Stimulated activated CD8-positive, alpha-beta memory T cell treated with anti-CD3 and anti-CD28 coated beads, Interleukin-4, amount 100 ng/mL, for 24 hours (primary cell): Measurements from ENCODE around the gene BNC2.
"Not testable (repeated sequence)": the region's sequence is repeated elsewhere in the genome, so short reads cannot be mapped to it uniquely, and the experiment has no call there.

Experiments
- DNase-seq: peaks from one replicate; pipeline ENCODE4 v3.0.0-alpha.2; 2020; ENCODE audit warnings: low read depth

The BNC2 gene

DNA sequence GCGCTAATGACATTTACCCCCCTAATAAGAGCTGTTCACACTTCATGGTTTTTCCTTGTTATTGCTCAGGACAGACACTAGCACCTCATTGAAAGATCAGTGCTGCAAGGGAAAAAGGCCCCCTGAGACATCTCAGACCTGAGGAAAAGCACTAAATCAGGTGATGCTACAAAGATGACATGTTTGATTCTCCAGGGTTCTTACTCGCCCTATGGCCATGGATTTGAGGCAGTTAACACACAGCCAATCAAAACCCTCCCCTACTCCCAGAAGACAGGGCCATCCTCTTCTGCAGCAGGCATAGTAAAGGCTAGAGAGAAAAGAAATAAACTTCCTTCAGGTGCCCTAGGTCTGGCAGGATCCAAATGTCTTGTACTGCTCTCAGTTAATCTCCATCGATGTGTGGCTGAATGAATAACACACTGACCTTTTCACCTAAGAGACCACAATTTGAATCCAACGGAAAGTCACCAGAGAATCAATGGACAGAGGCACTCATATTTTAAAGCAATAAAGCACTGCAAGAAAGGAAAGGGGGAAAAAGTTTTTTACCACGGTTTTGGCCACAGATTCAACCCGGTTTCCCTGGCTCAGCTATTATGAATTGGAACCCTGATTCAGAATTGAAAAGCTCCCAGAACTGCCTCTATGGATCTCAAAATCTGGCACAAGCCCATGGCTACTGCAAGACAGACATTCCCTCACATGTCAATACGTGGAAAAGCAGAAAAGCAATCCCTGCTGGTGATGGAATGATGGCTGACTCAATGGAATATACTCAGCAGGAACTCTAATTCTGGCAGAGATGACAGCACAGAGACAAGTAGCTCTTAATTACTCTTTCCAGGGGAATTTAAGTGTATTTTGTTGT lies 329.5 kb downstream of the BNC2 start:
- no peak for DNase-seq

DNA sequence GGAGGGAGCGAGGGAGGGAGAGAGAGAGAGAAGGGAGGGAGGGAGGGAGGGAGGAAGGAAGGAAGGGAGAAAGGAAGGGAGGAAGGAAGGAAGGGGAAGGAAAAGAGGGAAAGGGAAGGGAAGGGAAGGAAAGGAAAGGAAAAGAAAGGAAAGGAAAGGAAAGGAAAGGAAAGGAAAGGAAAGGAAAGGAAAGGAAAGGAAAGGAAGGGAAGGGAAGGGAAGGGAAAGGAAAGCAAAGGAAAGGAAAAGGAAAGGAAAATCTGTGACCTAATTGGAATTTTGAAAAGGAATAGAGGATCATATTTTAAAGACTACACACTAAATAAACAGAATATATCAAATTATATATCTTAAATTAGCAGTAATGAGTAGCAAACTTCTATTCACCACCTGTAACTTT lies 330.8 kb downstream of the BNC2 start:
- not testable (repeated sequence) for DNase-seq

DNA sequence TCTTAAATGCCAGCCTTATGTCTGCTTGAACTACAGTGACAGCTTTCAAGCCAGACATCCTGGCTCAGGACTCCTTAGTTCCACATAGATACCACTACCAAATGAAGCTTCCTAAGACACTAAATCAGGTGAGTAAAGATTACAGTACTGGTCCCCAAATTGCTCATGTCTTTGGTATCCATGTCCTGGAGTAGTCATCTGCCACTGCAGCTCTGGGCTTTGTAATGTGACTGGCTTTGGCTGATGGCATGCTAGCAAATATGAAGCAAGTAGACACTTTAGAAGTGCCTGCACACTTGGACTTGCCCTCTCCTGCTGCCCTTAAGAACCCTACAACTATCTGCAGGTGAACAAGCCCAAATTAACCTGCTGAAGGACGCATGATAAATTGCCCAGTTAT lies 334.9 kb downstream of the BNC2 start:
- DNase-seq: no peak

DNA sequence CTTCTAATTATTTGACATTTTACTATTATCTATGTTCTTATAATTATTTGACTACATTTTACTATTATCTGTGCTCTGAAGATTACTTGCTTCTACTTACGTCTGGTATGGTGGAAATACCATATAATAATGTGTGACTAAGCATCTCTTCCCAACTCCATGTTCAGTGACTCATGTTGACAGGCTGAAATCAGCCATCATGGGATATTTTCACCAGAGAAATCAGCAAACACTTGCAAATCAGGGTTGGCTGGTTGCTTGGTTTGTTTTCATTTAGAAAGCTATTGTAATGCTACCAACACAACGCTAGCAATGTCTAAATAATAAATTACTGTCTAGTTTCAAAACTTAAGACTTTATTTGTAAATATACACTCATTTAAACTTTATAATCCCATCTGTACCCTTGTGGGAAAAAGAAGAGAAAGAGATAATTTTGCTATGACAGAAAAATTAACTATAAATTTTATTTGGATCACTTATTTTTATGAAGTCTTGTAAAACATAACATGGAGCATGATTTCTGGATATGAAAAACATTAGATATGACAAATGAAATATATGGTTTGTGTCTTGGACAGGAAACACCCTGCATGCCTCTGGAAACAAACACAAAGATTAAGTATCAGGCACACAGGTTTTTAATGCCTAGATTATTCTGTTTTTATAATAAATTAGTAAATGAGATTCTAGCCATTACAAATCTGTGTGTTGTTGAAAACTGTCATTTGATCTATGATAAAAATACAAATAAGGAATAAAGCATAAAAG lies 337.6 kb downstream of the BNC2 start:
- DNase-seq: no peak

DNA sequence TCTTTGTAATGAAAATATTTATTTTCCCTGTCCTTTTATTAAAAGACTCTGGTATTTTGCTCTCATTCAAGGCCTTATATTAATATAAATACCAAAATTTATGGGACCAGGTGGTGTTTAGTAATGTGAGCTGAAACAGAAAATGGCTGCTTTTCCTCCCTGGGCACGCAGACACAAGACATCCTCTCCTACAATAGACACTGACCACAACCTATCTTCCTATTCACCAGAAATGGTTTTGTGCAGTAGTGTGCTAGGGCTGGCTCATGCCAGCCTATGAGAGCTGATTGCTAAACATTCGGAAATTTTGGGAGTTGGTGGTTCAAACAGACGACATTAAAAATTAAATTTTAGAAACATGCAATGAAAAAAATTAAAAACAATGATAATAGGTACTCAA lies 338.2 kb downstream of the BNC2 start:
- no peak for DNase-seq

DNA sequence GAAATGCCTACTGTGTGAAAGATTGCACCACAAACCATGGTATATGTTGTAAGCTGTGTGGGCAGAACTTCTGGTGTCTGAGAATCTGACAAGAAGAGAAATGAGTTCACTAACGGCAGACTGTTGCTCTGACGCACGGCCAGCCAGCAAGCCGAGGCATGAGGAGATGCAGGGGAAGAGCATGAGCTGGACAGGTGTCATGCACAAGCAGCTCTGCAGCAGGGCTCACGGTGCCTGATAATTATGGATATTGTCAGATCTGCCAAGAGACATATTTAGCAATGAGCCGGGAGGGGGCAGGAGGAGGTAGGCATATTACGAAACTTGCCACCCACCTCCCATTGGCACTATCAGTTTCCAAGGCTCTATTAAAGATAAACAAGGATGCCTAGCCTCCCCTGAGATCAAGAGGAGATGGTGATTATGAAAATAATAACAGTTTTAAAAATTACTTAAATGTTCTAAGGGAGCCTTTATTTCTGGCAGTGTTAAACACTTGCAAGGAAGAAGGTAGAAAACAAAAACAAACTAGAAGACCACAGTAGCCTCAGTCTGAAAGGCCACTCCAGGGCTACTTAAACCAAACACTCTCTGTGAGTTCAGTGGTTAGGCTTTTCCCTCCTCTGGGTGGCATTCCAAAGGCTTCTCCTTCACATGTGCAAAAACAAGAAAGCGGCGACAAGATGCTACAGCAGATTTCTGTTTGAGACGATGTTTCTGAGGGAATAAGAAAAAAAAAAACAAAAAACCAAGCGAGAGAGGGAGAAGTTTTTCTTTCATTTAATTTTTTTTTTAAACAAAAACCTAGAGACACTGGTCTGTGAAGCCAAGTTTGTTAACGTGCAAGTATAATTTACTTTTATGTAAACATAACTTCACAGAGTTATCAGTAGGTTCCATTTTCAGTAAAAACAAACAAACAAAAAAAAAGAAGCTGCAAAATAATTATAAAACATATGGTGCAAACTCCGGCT lies 339.5 kb downstream of the BNC2 start:
- DNase-seq: no peak

DNA sequence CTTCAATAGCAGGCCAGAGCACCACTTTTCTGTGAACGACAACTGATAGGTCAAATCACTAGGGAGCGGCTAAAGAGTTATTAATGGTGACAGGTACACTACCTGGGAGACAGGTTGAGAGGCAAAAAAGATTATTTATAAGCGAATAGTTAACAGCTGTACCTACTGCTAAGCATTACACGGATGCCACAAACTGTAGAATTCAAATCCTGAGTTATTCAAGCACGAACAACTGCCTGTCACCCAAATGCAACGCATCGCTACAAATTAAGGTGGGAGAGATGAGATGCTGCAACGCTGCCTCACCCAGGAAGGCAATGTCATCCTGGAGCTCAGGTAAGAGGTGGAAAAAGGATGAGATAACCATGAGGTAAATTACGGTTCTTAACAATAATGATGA lies 342.9 kb downstream of the BNC2 start:
- no peak for DNase-seq

DNA sequence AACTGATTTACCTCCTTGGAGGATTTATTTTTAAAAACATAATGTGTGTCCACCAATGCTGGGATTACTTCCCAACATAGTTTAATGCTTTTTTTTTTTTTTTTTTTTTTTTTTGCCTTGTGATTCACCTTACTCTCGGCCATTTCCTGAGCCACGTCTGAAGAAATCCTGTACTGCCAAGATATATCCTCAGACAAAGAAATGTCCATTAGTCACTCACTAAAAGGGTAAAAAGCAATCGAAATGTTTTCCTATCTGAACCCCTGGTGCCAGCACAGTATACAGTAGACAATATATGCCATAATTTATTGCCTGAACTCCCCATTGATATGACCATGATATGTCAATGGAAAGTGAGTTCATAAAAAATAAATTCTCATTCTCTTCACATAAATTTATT lies 344.1 kb downstream of the BNC2 start:
- no peak for DNase-seq

DNA sequence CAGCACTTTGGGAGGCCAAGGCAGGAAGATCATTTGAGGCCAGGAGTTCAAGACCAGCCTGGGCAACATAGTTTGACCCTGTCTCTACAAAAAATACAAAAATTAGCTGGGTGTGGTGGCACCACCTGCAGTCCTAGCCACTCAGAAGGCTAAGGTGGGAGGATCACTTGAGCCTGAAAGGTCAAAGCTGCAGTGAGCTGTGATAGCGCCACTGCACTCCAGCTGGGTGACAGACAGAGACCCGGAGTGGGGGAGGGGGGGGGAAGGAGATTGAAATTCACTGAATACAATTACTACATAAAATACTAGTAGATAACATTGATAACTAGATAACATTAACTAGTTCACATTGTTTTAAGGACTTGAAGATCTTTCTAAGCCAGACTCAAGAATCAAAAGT lies 345.6 kb downstream of the BNC2 start:
- DNase-seq: no peak

DNA sequence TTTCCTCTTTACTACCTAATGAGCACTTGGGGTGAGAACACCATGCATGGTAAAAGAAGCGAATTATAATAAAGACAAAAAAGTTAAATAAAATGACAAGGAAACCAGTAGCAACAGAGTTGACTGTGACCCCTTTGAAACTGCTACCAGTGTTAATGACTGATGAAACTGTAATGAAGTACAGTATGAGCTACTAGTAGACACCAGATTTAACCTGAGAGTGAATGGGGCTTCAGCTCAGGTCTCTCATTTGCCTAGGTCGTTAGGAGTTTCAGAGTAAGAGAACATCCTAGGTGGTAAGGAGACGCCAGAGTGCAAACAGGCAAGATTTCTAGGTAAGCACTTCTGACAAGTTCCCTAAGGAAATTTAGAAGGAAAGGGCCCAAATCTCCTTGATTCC lies 346.4 kb downstream of the BNC2 start:
- DNase-seq: no peak

DNA sequence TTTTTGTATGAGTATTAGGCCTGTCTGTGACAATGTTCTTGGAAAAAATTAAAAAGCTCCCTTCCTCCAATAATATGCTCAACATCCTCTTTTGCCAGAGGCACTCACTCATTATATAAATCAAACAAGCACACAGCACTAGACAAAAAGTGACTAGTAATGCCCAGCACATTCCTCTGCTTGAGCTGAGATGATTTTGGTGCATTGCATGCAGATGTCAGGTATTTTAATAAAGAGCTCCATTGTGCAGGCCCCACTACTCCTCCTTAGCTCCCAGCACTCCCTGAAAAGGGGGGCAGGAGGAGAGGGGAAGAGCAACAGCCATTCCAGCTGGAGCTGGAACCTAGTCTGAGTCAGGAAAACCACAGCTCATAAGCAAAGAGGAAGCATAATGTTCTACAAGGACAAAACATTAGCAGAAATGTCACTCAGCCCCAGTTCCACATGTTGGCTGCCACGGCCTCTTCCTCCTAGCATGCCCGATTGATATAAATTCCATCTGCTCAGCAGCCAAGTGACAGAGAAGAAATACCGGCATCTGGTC lies 348.5 kb downstream of the BNC2 start:
- no peak for DNase-seq

DNA sequence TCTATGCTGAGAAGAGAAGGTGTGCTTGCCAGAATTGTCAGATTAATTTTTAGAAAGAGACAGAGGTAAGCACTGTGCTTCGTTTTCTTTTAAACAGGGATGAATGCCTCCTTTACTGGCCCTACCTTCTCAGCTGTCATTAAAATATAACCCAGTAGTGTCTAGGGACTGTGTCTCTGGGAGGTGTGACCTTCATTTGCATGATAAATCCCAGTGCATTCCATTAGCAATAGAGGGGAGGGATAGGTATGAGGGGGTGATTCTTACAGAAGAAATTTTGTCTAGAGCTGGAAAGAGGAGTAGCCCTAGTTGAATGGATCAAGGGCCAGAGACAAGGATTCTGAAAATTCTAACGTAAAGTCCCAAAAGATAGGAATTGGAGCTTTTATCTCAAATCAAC lies 351.5 kb downstream of the BNC2 start:
- no peak for DNase-seq

DNA sequence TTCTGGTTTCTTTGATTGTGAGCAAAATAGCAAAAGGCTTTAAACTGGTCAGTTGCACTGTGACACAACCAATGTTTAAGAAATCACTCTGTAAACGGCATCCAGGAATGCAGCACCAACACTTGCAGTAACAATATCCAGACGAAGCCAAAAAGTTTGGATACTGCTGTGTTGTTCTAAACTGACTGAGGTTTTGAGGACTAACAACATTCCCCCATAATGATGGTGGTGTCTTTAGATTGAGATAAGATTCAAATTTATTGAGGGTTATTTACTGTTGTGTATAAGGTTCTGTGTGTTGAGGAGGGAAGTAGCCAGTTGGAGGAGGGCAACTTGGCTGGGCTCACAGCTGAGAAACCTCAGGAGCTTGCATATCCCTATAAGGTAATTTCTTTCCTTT lies 353.6 kb downstream of the BNC2 start:
- DNase-seq: no peak

DNA sequence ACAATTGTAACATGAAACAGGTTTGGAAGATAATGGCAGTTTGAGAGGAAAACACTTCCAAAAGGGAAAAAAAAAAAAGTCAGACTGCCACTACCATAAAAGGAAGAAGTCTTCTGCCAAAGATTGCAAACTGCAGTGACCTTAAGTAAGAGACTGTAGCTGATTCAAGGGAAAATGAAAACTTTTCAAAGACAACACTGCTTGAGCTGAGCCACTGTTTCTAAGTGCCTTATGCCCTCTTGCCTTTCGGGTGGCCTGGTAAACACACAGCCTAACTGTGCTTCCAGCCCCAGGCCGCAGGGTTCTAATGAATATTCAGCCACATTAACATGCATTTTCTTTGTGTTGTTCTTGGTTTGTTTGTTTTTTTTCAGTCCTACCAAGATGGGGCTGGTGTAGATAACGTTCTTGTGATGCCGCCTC lies 354.6 kb downstream of the BNC2 start:
- DNase-seq: no peak

DNA sequence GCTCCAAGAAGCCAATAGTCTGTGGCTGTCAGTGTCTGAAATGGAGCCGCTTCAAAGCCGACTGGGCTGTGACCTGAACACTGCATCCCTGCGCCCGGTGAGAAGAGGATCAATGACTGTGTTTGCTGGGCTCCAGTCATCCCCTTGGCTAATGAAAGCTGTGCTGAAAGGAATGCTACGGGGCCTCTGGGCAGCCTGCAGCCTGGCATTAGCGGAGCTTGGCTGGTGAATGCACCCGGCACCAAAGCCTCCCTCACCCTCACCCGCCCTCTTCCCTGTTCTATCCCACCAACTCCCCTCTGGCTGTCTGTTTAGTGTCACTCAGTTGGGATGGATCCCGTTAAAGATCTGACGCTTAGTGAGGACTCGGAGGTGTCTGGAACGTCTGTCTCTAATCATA lies 355.3 kb downstream of the BNC2 start:
- DNase-seq: no peak

DNA sequence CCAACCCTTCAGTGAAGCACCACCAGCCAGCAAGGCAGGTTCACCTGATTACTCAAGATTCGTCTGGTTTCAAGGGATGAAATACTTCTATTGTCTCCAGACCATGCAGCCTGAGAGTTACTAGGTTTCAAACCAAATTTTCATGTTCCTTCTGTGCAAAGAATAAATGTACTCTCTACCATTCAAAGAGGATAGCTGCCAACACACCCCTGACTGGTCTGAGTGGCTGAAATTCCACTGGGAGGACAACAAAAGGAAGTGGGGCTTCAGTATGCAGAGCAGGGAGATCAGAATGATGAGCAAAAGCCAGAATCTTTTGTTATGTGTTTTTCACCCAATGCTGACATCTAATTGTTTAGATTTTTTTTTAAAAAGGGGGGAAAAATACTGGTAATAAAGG lies 356.3 kb downstream of the BNC2 start:
- DNase-seq: no peak

DNA sequence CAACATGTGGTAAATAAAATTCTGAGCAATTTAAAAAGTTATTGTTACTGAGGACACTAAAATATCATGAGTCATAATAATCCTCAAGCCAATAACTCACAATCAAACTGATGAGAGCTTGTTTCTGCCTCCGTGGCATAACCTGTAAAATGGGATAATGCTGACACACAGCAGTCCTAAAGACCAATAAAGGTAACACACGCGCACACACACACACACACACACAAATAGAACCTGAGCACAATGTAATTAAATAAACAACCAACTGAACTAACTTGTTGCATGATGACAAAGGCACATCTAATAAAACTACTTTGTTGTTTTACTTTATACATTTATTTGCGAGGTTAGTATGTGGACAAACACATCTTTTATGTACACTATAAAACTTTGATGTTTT lies 358.2 kb downstream of the BNC2 start:
- DNase-seq: no peak

DNA sequence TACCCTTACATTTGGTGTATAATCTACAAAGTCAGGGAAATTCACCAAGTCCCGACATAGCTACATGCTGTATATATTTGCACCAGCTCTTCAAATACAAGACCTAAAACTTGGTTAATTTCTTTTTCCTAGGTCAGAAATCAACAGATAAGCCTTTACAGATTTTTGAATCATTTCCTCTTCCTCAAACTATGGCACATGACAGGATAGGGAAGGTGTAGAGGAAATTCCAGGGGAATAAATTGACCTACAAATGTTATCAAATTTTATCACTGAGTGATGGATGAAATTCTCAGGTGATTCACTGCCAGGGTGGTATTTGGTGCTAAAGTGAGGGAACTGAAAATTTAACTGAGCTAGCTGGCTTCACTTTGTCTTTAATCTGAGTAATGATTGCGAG lies 360.0 kb downstream of the BNC2 start:
- no peak for DNase-seq

DNA sequence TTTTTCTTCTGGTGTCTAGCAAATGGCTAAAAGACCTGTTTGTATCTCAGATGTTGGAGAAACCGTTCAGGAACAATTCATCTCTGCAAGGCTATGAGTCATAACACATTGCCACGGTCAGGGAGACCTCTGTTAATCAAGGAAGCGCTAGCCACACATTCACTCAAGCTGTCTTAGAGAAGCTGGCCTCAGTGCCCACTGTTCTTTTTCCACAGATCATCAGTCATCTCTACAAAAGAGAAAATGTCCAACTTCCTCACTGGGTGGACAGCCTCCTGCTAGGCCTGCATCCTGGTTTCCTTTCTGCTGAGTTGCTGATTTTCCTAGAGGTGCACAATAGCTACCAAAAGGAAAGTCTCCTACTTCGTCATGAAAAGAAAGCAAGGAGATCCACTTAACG lies 360.5 kb downstream of the BNC2 start:
- no peak for DNase-seq

DNA sequence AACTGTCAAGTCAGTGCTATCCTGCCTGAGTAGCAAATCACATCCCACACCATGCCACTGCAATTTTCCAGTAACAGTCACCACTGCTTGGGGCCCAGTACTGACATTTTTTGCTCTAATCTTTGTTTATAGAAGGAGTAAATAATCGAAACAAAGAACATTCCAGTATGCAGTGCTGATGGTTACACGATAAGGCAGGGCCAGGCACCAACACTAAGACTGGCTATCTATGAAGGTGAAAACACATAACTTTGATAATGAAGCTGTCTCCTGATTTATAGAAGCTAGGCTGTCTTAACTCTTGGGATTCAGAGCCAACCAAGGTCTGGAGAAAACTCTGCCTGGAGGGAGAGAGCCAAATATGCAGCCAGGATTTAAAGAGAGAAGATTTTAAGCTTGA lies 365.3 kb downstream of the BNC2 start:
- no peak for DNase-seq

DNA sequence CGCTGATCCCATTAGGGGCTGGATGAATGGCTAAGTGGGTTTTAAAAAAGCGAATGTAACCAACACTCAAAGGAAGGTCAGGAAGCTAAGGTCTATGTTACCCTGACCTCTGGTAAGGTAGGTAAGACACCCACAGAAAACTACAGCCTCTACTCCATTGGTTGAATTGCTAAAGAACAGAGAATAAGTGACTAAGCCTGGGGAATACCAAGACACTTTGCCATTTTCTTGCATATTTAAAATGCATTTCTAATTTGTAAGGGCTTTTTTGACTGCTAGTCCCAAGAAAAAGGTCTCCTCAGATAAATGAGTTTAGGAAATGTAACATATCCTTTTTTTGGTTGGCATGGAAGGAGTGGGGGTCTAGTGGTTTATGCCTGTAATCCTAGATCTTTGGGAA lies 368.7 kb downstream of the BNC2 start:
- DNase-seq: no peak

DNA sequence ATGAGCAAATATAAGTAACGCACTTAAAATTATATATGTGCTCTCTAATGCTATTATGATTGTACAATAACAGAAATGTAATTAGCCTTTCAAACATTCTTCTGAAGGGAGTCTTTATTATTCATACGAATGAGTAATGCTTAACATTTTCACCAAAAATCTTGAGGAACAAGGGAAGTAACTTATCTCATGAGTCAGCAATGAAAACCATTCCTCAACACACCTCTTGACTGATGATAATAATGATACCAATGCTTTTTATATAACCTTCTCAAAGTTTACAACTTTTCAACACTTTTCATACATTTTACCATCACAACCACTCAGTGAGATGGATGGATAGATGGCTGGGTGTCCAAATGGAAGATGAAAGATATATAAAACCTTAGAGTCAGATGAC lies 369.3 kb downstream of the BNC2 start:
- DNase-seq: no peak
